ENCODE data around the gene CAMKK2.
A peak's percentile ranks its signal among the peaks of the same experiment; 100 is the strongest.
"Not testable (repeated sequence)": the region's sequence is repeated elsewhere in the genome, so short reads cannot be mapped to it uniquely, and the experiment has no call there.

CAMKK2 gene

DNA sequence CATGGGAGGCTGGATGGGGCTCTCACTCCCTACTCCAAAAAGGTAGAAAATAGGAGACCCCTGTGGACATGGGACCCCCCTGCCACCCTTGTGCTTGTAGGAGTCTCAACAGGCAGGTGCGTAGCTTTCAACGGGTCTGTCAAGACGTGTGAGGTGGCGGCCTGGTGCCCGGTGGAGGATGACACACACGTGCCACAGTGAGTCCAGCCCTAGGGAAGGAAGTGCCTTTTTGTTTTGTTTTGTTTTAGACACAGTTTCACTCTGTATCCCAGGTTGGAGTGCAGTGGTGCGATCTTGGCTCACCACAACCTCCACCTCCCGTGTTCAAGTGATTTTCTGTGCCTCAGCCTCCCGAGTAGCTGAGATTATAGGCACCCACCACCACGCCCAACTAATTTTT is 73.7 kb downstream of the CAMKK2 start:
- DNase-seq: no peak

DNA sequence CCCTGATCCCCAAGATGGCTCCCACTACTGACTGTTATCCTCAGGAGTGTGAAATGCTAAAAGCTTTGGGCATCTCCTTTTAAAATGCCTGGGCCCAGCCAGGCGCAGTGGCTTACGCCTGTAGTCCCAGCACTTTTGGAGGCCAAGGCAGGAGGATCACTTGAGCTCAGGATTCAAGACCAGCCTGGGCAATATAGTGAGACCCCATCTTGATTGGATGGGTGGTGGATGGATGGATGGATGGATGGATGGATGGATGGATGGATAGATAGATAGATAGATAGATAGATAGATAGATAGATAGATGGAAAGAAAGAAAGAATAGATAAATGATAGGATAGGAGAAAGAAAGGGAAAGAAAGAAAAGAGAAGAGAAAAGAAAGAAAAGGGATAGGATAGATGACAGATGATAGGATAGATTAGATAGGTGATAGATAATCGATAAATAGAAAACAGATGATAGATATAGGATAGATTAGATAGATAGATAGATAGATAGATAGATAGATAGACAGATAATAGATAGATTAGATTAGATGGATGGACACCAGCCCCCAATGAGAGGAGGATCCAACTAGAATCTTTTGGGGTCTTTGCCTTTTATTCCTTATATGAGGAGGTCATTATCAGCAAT is 77.0 kb downstream of the CAMKK2 start:
- DNase-seq: no peak

DNA sequence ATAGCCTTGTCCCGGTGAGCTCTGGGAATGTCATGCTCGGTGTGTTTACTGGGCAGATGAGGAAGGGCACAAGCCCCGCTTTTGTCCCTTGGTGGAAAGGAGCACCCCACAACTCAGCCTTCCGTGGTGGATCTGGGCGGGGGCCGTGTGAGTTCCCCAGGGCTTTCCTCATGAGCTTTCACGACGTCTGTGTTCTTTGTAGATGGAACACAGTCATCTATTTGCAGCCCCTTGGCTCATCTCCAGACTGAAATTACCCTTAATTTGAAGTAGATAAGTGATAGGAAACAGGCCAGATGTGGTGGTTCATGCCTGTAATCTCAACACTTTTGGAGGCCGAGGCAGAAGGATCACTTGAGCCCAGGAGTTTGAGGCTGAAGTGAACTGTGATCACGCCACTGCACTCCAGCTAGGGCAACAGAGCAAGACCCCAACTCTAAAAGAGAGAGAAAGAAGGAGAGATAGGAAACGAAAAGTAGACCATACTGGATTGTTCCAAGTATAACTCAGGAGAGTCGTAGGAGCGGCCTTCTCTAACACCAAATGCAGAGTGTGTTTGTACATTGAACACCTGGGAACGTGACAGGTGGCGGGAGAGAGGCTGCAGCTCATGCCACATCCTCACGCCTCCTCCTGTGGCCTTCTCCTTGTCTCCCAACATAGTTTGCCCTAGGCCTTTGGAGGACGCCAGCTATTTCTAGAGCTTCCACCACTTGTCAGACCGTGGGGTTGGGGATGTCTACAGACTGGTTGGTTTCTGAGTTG is 77.7 kb downstream of the CAMKK2 start:
- no peak for DNase-seq

DNA sequence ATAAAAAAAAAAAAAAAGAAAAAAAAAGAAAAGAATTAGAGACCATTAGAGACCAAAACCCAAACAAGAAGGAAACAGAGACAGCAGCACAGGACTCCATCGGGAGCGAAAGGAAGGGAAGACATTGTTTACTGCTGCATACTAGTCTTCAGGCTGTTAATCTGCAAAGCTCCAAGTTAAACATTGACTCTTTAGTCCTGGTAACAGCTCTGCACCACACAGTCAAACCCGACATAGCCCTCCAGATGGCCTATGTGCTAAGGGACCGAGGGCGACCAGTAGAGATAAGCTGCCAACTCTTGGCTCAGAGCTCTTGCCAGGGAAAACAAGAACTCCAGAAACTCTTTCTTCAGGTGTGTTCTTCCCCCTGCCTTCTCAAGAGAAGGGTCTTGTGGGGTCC is 78.7 kb downstream of the CAMKK2 start:
- DNase-seq: no peak

DNA sequence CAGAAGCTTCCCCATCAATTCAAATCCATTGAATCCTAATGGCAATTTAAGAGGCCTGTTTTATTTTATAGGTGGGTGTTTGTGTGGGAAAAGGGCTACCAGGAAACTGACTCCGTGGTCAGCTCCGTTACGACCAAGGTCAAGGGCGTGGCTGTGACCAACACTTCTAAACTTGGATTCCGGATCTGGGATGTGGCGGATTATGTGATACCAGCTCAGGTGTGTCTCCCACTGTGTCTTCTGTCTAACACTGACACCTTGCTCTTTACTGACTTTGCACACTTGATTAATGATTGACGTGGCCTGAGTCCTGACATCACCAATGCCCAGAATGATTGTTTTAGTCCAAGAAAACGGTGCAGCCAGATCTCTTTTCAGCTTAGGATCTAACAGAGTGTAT is 79.4 kb downstream of the CAMKK2 start:
- DNase-seq: no peak

DNA sequence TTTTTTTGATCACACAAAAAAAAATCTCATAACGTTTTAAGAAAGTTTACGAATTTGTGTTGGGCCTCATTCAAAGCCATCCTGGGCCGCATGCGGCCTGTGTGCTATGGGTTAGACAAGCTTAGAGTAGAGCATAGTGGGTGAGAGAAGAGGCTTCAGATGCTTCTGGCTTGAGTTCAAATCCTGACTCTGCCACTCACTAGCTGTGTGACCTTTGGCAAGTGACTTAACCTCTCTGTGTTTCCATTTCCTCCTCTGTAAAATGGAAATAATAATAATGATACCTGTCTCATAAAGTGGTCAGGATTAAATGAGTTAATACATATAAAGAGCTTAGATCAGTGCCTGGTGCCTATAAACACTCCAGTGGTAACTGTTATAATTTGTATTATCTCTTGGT is 80.4 kb downstream of the CAMKK2 start:
- no peak for DNase-seq

DNA sequence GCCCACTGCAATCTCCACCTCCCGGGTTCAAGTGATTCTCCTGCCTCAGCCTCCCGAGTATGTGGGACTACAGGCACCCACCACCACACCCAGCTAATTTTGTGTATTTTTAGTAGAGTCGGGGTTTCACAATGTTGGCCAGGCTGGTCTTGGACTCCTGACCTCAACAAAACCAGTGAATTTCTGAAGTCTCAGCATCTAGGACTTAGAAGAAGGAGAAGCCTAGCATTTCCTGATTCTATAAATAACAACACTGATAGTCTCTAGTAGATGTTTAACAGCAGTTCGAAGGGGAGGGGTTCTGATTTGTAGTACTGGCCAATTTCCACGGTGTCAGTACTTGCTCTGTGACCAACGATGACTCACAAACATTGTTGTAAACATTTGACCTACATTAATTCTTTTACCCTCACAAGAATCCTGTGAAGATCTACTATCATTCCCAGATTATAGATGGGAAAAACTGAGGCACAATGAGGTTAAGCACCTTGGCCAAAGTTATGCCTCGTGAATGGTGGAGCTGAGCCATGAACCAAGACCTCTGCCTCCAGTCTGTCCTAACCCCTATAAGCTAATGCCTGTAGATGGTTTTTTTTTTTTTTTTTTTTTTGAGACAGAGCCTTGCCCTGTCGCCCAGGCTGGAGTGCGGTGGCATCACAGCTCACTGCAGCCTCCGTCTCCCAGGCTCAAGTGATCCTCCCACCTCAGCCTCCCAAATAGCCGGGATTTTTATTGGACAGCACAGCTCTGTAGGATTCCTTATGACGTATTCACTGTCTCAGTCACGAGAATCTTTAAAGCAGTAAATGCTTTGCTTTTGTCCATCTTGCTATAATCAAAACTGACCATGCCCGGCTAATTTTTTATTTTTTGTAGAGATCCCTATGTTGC is 81.4 kb downstream of the CAMKK2 start:
- DNase-seq: no peak

DNA sequence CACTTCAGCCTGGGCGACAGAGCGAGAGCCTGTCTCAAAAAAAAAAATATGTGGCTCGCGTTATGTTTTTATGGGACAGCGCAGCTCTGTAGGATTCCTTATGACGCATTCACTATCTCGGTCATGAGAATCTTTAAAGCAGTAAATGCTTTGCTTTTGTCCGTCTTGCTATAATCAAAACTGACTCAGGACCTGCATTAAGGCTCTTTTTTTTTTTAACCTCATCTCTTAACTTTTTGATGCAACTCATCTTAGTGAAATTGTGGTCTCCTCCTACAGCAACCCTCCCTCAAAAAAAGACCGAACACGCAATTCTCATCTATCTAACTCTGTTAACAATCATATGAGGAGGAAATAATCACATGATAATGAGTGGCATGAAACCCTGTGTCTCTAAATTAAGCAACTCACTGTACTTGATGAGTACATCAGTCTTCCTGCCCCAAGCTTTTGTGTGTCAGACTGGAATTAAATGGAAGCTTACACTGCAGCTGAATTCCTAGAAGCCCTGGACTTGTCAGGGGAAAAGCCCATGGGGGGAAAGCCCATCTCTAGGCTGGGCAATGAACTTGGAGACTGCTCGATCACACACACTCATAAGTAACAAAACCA is 82.2 kb downstream of the CAMKK2 start:
- DNase-seq: no peak

DNA sequence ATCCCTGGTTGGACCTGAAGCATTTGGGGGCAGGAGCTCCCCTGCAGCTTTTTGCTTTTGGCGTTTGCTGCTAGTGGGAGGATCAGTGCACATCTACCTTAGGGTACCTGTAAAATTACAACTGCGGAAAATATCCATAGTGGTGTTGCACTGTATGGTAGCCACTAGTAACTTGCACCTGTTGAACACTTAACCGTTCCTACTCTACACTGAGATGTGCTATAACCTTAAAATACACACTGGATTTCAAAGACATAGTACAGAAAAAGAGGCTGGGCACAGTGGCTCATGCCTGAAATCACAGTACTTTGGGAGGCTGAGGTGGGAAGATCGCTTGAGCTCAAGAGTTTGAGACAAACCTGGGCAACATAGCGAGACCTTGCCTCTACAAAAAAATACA is 83.6 kb downstream of the CAMKK2 start:
- DNase-seq: no peak

DNA sequence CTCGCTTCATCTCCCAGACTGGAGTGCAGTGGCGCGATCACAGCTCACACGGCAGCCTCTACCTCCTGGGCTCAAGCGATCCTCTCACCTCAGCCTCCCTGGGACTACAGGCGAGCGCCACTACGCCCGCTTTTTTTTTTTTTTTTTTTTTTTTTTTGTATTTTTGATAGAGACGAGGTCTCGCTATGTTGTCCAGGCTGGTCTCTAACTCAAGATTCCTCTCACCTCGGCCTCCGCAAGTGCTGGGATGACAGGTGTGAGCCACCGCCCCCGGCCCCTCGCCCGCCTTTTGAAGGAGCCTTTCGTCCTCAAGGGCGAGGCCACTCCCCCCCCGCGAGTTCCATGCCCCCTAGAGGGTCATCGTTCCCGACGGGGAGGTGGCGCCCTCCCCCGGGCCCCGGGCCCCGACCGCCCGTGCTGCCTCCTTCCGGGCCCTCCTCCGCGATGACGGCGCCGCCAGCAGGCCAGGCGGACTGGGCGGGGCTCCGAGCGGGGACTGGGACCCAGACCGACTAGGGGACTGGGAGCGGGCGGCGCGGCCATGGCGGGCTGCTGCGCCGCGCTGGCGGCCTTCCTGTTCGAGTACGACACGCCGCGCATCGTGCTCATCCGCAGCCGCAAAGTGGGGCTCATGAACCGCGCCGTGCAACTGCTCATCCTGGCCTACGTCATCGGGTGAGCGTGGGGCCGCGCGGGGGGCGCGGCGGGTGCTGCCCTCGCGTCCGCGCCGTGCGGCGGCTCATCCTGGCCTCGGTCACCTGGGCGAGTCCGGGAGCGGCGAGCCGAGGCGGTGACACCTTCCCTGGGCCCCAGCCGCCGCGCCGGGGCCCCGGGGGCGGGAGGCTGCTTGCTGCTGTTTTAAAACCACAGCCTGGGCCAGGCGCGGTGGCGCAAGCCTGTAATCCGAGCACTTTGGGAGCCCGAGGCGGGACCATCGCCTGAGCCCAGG is 86.6 kb downstream of the CAMKK2 start, which contains the start of gene P2RX4:
Gene P2RX4, plus strand, starts transcription at position 506 of the 949 bp plus-strand sequence. Its CDS starts 36 bp downstream, at position 542.
- peak; percentile 44 for DNase-seq

DNA sequence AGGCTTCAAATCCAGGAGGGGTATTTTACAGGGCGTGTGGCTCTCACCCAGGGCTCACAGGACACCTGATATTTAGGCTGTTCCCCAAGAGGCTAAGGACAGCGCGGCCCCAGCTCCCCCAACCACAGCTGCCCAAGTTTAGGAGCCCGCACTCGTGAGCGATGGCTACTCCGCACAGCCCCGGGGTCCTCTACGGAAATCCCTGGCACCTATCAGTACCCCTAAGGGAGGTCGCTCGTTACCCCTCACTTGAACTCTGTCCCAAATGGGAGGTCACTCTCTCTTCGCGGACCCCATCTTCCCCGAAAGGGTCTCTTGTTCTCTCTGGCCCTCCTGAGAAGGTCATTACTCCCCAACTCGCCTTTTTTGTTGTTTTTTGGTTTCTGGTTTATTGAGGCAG is 87.3 kb downstream of the CAMKK2 start:
- no peak for DNase-seq

DNA sequence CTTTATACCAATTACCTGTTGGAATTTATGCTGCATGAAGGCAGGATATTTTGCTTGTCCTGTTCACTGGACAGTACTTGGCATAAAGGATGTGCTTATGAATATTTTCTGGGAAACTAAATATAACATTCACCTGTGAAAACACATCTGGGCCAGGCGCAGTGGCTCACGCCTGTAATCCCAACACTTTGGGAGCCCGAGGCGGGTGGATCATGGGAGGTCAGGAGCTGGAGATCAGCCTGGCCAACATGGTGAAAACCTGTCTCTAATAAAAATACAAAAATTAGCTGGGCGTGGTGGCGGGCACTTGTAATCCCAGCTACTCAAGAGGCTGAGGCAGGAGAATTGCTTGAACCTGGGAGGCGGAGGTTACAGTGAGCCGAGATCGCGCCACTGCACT is 87.9 kb downstream of the CAMKK2 start:
- DNase-seq: not testable (repeated sequence)

DNA sequence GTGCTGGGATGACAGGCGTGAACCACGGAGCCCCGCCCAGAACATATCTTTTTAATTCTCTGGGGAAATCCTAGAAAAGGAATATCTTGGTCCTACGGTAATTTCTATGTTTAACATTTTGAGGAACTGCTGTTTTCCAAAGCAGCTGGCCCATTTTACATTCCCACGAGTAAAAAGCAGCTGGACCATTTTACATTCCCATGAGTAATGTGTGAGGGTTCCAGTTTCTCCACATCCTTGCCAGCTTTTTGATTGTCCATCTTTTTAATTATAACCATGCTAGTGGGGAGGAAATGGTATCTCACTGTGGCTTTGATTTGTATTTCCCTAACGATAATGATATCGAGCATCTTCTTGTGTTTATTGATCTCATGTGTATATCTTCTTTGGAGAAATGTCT is 91.0 kb downstream of the CAMKK2 start:
- DNase-seq: no peak

DNA sequence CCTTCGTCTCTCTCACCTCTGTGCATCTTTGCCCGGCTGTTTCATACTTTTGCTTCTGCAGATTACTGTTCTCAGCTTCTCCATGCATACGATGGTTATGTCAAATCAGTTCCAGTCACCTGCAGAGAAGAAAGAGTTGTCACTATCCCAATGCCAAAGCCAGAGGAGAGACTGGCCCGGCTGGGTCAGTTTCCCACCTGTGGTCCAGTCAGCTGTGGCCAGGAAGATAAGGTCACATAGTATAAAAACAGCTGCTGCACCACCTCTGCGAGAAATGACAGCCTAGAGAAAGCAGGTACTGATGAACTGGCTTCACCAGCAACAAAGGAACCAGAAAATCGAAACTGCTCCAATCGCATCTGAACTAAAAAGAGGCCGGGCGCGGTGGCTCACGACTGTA is 93.0 kb downstream of the CAMKK2 start:
- DNase-seq: no peak

DNA sequence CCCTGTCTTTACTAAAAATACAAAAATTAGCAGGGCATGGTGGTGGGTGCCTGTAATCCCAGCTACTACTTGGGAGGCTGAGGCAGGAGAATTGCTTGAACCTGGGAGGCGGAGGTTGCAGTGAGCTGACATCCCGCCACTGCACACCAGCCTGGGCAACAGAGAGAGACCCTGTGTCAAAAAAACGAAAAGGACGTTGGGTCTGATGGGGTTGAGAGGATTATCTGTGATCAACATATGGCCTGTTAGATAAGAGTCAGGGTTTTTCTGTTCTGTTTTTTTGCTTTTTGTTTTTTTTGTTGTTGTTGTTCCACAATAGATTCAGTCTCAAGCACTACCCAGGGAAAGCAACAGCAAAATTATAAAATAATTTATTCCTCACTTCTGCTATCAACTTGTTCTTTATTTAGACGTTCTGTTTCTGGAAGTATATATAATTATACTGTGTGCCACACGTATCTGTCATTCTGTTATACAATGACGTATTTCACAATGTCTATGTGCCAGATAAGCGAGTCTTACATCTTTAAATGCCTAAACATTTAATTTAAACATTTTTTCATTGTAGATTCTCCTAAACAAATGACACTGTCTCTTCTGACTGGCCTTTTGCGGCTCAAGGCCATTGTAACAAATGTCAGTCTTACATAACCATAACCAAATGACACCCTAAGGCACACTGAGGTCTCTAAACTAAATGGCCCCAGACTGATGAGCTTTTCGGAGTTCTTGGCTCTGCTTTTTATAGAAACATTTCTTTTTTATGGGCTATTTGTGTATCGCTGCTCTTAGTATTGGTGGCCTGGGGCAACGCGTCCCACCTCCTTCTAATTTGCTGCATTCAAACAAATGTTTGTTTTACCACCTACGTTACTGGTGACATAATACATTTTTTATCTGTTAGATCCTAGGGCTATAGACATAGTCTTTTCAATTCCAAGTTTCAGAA is 93.8 kb downstream of the CAMKK2 start:
- DNase-seq: no peak

DNA sequence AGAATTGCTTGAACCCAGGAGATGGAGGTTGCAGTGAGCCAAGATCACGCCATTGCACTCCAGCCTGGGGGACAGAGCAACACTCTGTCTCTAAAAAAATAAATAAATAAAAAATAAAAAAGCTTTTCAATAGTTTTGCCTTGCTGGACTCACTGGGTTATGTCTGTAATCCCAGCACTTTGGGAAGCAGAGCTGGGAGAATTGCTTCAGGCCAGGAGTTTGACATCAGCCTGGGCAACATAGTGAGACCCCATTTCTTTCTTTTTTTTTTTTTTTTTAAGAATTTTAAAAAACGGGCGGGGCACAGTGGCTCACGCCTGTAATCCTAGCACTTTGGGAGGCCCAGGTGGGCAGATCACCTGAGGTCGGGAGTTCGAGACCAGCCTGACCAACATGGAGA is 95.4 kb downstream of the CAMKK2 start:
- DNase-seq: not testable (repeated sequence)

DNA sequence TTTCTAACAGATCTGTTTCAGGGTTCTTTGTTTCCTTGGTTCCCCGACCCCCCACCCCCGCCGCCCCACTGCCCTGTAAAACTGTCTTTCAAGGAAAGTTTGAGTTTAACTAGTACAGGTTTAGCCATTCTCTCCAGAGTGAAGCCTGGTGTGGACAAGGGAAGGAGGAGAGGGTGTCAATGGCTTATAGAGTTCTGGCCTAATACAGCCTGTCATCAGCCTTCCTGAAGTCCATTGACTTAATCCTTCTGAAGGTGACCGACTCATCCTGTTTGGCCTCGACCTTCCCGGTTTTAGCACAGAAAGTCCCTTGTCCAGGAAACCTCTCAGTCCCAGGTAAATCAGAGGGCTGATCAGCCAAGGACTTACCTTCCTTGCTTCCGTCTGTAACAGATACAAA is 97.6 kb downstream of the CAMKK2 start:
- DNase-seq: no peak

DNA sequence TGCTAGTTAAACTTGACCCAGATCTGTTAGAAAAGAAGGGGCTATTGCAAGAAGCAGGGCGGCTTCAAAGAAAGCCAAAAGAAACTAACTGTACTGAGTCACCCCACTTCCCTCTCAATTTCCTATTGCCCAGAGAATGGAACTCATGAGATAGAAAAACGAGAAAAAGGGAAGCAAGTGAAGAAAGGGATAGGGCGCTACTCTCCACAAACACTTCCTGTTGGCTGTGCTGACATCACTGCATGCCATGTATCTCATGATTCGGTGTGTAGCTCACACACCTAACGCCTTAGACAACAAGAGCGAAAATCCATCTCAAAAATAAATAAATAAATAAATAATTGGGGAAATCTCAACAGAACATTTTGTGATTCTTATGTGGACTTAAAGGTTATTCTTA is 99.6 kb downstream of the CAMKK2 start:
- DNase-seq: no peak

DNA sequence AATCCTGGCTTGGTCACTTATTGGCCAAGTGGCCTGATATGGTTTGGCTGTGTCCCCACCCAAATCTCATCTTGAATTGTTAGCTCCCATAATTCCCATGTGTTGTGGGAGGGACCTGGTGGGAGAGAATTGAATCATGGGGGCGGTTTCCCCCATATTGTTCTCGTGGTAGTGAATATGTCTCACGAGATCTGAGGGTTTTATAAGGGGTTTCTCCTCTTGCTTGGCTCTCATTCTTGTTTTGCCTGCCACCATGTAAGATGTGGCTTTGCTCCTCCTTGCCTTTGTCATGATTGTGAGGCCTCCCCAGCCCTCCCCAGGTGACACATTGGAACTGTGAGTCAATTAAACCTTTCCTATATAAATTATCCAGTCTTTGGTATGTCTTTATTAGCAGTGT is 105.4 kb downstream of the CAMKK2 start:
- DNase-seq: no peak

DNA sequence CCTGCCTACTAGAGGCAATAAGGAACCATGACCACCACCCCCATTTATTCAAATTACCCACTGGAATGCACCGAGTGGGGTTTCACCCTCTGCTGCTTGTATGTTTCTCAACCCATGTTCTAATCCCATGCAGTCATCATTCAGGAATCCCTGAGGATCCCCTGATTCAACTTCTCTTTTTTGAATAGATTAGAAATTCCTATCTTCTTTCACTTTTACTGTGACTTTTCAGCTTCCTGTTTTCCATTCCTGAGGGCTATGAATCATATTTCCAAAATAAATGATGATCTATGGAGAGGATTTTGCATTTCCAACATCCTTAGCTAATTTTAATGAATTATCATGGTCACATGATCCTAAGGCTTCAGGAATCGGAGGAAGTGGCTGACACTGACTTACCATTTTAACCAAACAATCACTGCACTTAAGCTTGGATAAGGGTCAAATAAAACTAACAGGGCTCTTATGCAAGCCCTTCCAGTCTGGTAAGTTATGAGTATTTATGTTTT is 105.9 kb downstream of the CAMKK2 start:
- DNase-seq: no peak

Data from NCI-H2029 treated with DMSO at 0.1 percent for 48 hours (cell line).